ENCODE results near the gene FIGN. TPM values are rescaled to one million over a fixed set of nuclear protein-coding genes. Genes with fewer than 3 reads are reported as not detected.
A peak's percentile ranks its signal among the peaks of the same experiment; 100 is the strongest.

FIGN gene
- total and polyA plus RNA-seq, 2 experiments from 2014 or later: 0.76 to 2.6 TPM

DNA sequence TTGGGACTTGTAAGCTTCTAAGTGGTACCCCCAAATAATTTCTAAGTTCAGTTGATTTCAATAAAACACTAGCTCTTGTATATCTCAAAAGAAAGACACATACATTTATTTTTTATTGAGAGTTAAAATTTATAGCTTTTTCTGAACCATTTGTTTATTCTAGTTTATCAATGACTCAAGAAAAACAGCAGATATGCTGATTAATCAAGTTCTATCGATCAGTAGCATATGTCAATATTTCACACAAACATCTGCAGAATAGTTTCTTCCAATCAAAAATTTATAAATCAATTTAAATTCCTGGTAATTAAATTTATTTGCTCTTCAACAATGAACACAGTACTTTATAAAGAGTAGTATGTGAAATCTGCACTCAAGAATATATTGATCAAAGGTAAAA lies 5.3 kb downstream of the FIGN start:
- Histone ChIP-seq H3K36me3 (ENCODE audit: low read depth) (no peaks in the 10 kb centered on the region), H3F3A (ENCODE audit: insufficient read depth) (peaks cover 5% of the 10 kb centered on the region; the same call in 1 of the 2 replicates), H3K27ac (no peak overlapping the region), H3K9me2 (ENCODE audit: insufficient read depth) (no peaks in the 10 kb centered on the region), H3K79me2 (ENCODE audit: insufficient read depth) (peaks cover 63% of the 10 kb centered on the region), H3K9me3 (ENCODE audit: low read depth) (no peaks in the 10 kb centered on the region), H3K4me1 (ENCODE audit: insufficient read depth) (peaks cover 20% of the 10 kb centered on the region), H3K9ac (0 out of 2 replicates have a peak overlapping the region, but pooled peaks have one; percentile 81), H3K4me3 (no peak overlapping the region), H2AFZ (0 out of 2 replicates have a peak overlapping the region, but pooled peaks have one; percentile 93), H4K20me1 (ENCODE audit: insufficient read depth) (no peaks in the 10 kb centered on the region), H3K27me3 (replicated peaks; ENCODE audit: insufficient read depth) (no peaks in the 10 kb centered on the region), H3K4me2 (ENCODE audit: unreplicated experiment) (peak overlapping the region; percentile 97)
- in situ Hi-C loops (cut with MboI): no loop called here
- WGBS, 2 experiments (ENCODE audit: low coverage in 1 of 2, low lambda C conversion rate in 2 of 2, missing lambda C conversion rate in 2 of 2): 96 to 100% methylated on average over 1 of the region's 1 CpG
- TF ChIP-seq EZH2phosphoT487 (IDR thresholded peaks at IDR 0.05; ENCODE audit: insufficient read depth, low read depth) (no peak), EZH2 (IDR thresholded peaks at IDR 0.05; ENCODE audit: insufficient read depth, poor library complexity, severe bottlenecking) (no peak)
- no peak for DNase-seq

DNA sequence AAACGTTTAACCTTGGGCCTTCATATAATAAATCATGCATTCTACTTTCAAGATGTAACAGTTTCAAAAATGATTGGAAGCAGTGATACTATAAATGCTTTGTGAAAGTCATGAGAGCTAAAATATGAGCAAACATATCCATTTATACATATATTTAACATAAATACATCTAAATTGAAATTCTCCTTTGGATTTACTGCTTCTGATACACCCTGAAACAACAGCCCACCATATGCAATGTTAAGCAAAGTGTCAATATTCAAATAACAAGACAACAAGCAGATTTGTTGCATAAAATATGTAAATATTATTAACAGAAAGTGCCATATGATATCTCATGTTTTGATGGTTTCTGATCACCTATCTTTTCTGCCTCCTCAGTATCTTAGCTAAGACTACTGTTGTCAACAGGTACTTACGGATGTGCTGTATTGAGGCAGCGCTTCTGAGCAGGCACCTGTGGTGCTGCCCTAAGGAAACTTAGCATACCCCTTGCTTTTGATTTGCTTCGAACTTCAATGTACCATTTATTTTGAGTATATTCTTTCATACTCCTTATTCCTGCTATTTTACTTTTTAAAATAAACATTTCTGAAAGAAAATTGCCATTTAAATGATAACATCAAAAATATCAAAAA lies 6.1 kb downstream of the FIGN start:
- no peak overlapping the region for H3K4me3 ChIP-seq
- 85 to 87% methylated on average over 4 of the region's 4 CpGs for WGBS, 2 experiments (ENCODE audit: low coverage in 1 of 2, low lambda C conversion rate in 2 of 2, missing lambda C conversion rate in 2 of 2)
- H3K4me2 ChIP-seq (ENCODE audit: unreplicated experiment): no peak overlapping the region
- no peaks in the 10 kb centered on the region for H4K20me1 ChIP-seq (ENCODE audit: insufficient read depth)
- no peaks in the 10 kb centered on the region for H3K9me2 ChIP-seq (ENCODE audit: insufficient read depth)
- no peak overlapping the region for H3K27ac ChIP-seq
- no peak for DNase-seq
- H3K9ac ChIP-seq: no peak overlapping the region
- peaks cover 66% of the 10 kb centered on the region for H3K79me2 ChIP-seq (ENCODE audit: insufficient read depth)
- TF ChIP-seq EZH2 (IDR thresholded peaks at IDR 0.05; ENCODE audit: insufficient read depth, poor library complexity, severe bottlenecking): no peak
- no peak for TF ChIP-seq EZH2phosphoT487 (IDR thresholded peaks at IDR 0.05; ENCODE audit: insufficient read depth, low read depth)
- no peaks in the 10 kb centered on the region for H3K9me3 ChIP-seq (ENCODE audit: low read depth)
- H3K4me1 ChIP-seq (ENCODE audit: insufficient read depth): peaks cover 20% of the 10 kb centered on the region
- H3K36me3 ChIP-seq (ENCODE audit: low read depth): no peaks in the 10 kb centered on the region
- H3K27me3 ChIP-seq (replicated peaks; ENCODE audit: insufficient read depth): no peaks in the 10 kb centered on the region
- H3F3A ChIP-seq (ENCODE audit: insufficient read depth): no peaks in the 10 kb centered on the region
- no peak overlapping the region for H2AFZ ChIP-seq
- in situ Hi-C loops (cut with MboI): no loop called here

DNA sequence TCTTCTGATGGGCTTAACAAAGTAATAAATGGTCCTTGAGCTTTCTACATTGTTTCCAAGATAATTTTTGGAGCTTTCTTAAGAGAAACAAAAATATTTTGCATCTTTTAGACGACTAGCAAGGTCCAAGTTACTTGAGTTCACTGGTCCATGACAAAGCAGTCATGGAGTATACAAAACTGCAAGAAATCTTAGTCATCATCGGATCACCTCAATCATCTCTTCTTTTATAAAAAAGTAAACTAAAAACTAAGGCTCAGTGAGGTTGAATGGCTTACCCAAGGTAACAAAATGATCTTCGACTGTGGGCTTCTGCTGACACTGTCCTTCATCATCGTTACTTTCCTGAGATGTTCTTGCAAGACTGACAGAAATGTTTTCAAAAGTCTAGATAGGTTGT lies 11.9 kb downstream of the FIGN start:
- Histone ChIP-seq H3K79me2 (ENCODE audit: insufficient read depth) (0 out of 2 replicates have a peak, but pooled peaks cover 13% of the 10 kb centered on the region), H4K20me1 (ENCODE audit: insufficient read depth) (no peaks in the 10 kb centered on the region), H3K4me3 (no peak overlapping the region), H3K9ac (no peak overlapping the region), H3F3A (ENCODE audit: insufficient read depth) (no peaks in the 10 kb centered on the region), H3K4me1 (ENCODE audit: insufficient read depth) (no peaks in the 10 kb centered on the region; the same call in 1 of the 2 replicates), H3K27ac (no peak overlapping the region), H3K27me3 (replicated peaks; ENCODE audit: insufficient read depth) (no peaks in the 10 kb centered on the region), H3K4me2 (ENCODE audit: unreplicated experiment) (no peak overlapping the region), H3K36me3 (ENCODE audit: low read depth) (no peaks in the 10 kb centered on the region), H3K9me3 (ENCODE audit: low read depth) (no peaks in the 10 kb centered on the region), H2AFZ (no peak overlapping the region), H3K9me2 (ENCODE audit: insufficient read depth) (no peaks in the 10 kb centered on the region; the same call in 1 of the 2 replicates)
- WGBS, 2 experiments (ENCODE audit: low coverage in 1 of 2, low lambda C conversion rate in 2 of 2, missing lambda C conversion rate in 2 of 2): 84 to 85% methylated on average over 4 of the region's 4 CpGs
- in situ Hi-C loops (cut with MboI): no loop called here
- TF ChIP-seq EZH2 (IDR thresholded peaks at IDR 0.05; ENCODE audit: insufficient read depth, poor library complexity, severe bottlenecking) (no peak), EZH2phosphoT487 (IDR thresholded peaks at IDR 0.05; ENCODE audit: insufficient read depth, low read depth) (no peak)
- no peak for DNase-seq

GRCh38 chr2:163723348-163723747 lies 12.5 kb downstream of the FIGN start:
- Histone ChIP-seq H2AFZ (no peak overlapping the region), H4K20me1 (ENCODE audit: insufficient read depth) (no peaks in the 10 kb centered on the region), H3K9ac (no peak overlapping the region), H3K4me3 (no peak overlapping the region), H3K4me1 (ENCODE audit: insufficient read depth) (no peaks in the 10 kb centered on the region; the same call in 1 of the 2 replicates), H3K79me2 (ENCODE audit: insufficient read depth) (0 out of 2 replicates have a peak, but pooled peaks cover 9% of the 10 kb centered on the region), H3K36me3 (ENCODE audit: low read depth) (no peaks in the 10 kb centered on the region), H3K27ac (no peak overlapping the region), H3K9me2 (ENCODE audit: insufficient read depth) (no peaks in the 10 kb centered on the region; the same call in 1 of the 2 replicates), H3K27me3 (replicated peaks; ENCODE audit: insufficient read depth) (no peaks in the 10 kb centered on the region), H3F3A (ENCODE audit: insufficient read depth) (no peaks in the 10 kb centered on the region), H3K9me3 (ENCODE audit: low read depth) (no peaks in the 10 kb centered on the region), H3K4me2 (ENCODE audit: unreplicated experiment) (no peak overlapping the region)
- DNase-seq: no peak
- in situ Hi-C loops (cut with MboI): no loop called here
- TF ChIP-seq EZH2phosphoT487 (IDR thresholded peaks at IDR 0.05; ENCODE audit: insufficient read depth, low read depth) (no peak), EZH2 (IDR thresholded peaks at IDR 0.05; ENCODE audit: insufficient read depth, poor library complexity, severe bottlenecking) (no peak)
- WGBS, 2 experiments (ENCODE audit: low coverage in 1 of 2, low lambda C conversion rate in 2 of 2, missing lambda C conversion rate in 2 of 2): 88 to 97% methylated on average over 3 of the region's 3 CpGs
